Measurements from ENCODE around the gene ENHO. TPM values are rescaled to one million over a fixed set of nuclear protein-coding genes. Genes with fewer than 3 reads are reported as not detected.
"Not testable (repeated sequence)": the region's sequence is repeated elsewhere in the genome, so short reads cannot be mapped to it uniquely, and the experiment has no call there.

ENHO gene
- total RNA-seq, 1 donor from 2014 or later = 0.35 TPM

- DNase-seq (ENCODE audit: low read depth) = not testable (repeated sequence)
These were observed 40.0 kb downstream of the ENHO start for GRCh38 chr9:34482746-34483145.

GRCh38 chr9:34481620-34482019 is 41.2 kb downstream of the ENHO start:
- DNase-seq (ENCODE audit: low read depth) = not testable (repeated sequence)

GRCh38 chr9:34479431-34479866 is 43.3 kb downstream of the ENHO start:
- DNase-seq (ENCODE audit: low read depth) = no peak

- DNase-seq (ENCODE audit: low read depth) = no peak
These were observed 45.2 kb downstream of the ENHO start for GRCh38 chr9:34477541-34477940.

GRCh38 chr9:34475097-34475496 is 47.7 kb downstream of the ENHO start:
- DNase-seq (ENCODE audit: low read depth) = no peak

Other genes with a start within 250 kb of the ENHO start
- 2.0 and 2.1 TPM in 2 replicates for gene KIF24, start 193.7 kb downstream of the ENHO start, total RNA-seq
- 28.3 and 28.4 TPM in 2 replicates for gene NUDT2, start 193.4 kb downstream of the ENHO start, total RNA-seq
- gene MYORG, start 146.1 kb downstream of the ENHO start, total RNA-seq = 2.6 and 7.6 TPM in 2 replicates
- gene FAM219A, start 64.4 kb downstream of the ENHO start, total RNA-seq = 18.9 and 19.2 TPM in 2 replicates
- 0.13 TPM in 1 of 2 replicates, not detected in the other for gene DNAI1, start 64.2 kb downstream of the ENHO start, total RNA-seq
- 0.05 TPM in 1 of 2 replicates, not detected in the other for gene CNTFR, start 66.7 kb upstream of the ENHO start, total RNA-seq
- gene RPP25L, start 89.1 kb upstream of the ENHO start, total RNA-seq = 26.1 and 39.4 TPM in 2 replicates
- 57.2 and 98.8 TPM in 2 replicates for gene DCTN3, start 97.5 kb upstream of the ENHO start, total RNA-seq
- gene ARID3C, start 106.1 kb upstream of the ENHO start, total RNA-seq = 0.16 TPM in 1 of 2 replicates, not detected in the other
- 103 and 122 TPM in 2 replicates for gene SIGMAR1, start 114.8 kb upstream of the ENHO start, total RNA-seq
- 22.9 and 24.0 TPM in 2 replicates for gene GALT, start 123.7 kb upstream of the ENHO start, total RNA-seq
- gene IL11RA, start 129.2 kb upstream of the ENHO start, total RNA-seq = 11.8 and 16.0 TPM in 2 replicates
- not detected in 2 replicates for gene CCL27, start 139.7 kb upstream of the ENHO start, total RNA-seq
- not detected in 2 replicates for gene CCL19, start 168.3 kb upstream of the ENHO start, total RNA-seq
- gene CCL21, start 187.1 kb upstream of the ENHO start, total RNA-seq = not detected in 2 replicates

All from myocyte (in vitro differentiated cells).